H1 (cell line): Measurements from ENCODE around the gene CACNG1.

Experiments
- CTCF ChIP-seq, 3 experiments: IDR thresholded peaks; 1 replicate in 2 of 3; 2 replicates in 1 of 3; pipeline versions ENCODE4 v1.5.1 to v1.6.1; 2011; ENCODE audit warnings: low read length in 3 of 3, mild to moderate bottlenecking in 3 of 3, inconsistent platforms in 2 of 3, low read depth in 1 of 3, moderate library complexity in 1 of 3; ENCODE audit not compliant: insufficient read depth in 1 of 3; ENCODE audit errors: control extremely low read depth in 1 of 3
- SRF ChIP-seq: IDR thresholded peaks from 2 replicates; pipeline ENCODE4 v1.6.1; 2011; ENCODE audit warnings: mild to moderate bottlenecking, low read depth, low read length, moderate library complexity

- no peak for TF ChIP-seq CTCF (IDR thresholded peaks at IDR 0.05; ENCODE audit: control extremely low read depth in 1 of 3, insufficient read depth in 1 of 3, low read depth in 1 of 3, low read length in 3 of 3)
- TF ChIP-seq SRF, result no peak
Measured at GRCh38 chr17:67072885-67073284, 28.5 kb downstream of the CACNG1 start.
